Caco-2 (cell line): ENCODE measurements around the gene SCG5. TPM values are rescaled to one million over a fixed set of nuclear protein-coding genes. Genes with fewer than 3 reads are reported as not detected.

Experiments
- BruUV-seq: library from RNA; stranded (reverse); fragments of 400-500 nt; replicated peaks from 2 replicates; lab custom pipeline; 2021; lab: Mats Ljungman, UMichigan
- CTCF ChIA-PET: fragments of 300-600 bp; sonication (Branson Sonifier 250); formaldehyde crosslinking; loops from one replicate; lab custom pipeline; 2022; ENCODE audit warnings: antibody characterized with exemption; lab: Charles Lee
- POLR2A ChIA-PET: fragments of 300-600 bp; sonication (Branson Sonifier 250); formaldehyde crosslinking; loops from one replicate; lab custom pipeline; 2022; ENCODE audit warnings: antibody characterized with exemption; lab: Charles Lee
- DNase-seq, 2 experiments: peaks; one replicate each; pipeline versions ENCODE4 v3.0.0 to v3.0.0-alpha.2; 2020 to 2022
- H3K27me3 ChIP-seq: replicated peaks from 2 replicates; pipeline ENCODE4 v1.6.0; 2011; ENCODE audit warnings: low read length; ENCODE audit not compliant: control insufficient read depth, insufficient read depth
- H3K36me3 ChIP-seq: 2 replicates; pipeline ENCODE4 v1.5.1; 2011; ENCODE audit warnings: low read length; ENCODE audit not compliant: control insufficient read depth, insufficient read depth
- H3K4me1 ChIP-seq: fragments of 250-450 bp; sonication (Bioruptor Pico); 2 replicates; pipeline ENCODE4 v1.5.1; 2020; ENCODE audit warnings: mild to moderate bottlenecking
- H3K4me3 ChIP-seq: 2 replicates; pipeline ENCODE4 v1.5.1; 2011; ENCODE audit warnings: low read depth, mild to moderate bottlenecking, control low read depth, low read length
- H3K9me3 ChIP-seq: fragments of 250-450 bp; sonication (Bioruptor Pico); 2 replicates; pipeline ENCODE4 v1.5.1; 2020; ENCODE audit warnings: mild to moderate bottlenecking, moderate library complexity
- H3K27ac Mint-ChIP-seq: one replicate; pipeline ENCODE4 v1.8.0; 2022; ENCODE audit warnings: mixed read lengths; ENCODE audit not compliant: unreplicated experiment
- H3K27me3 Mint-ChIP-seq: one replicate; pipeline ENCODE4 v1.8.0; 2022; ENCODE audit warnings: mixed read lengths; ENCODE audit not compliant: insufficient read depth, unreplicated experiment
- H3K36me3 Mint-ChIP-seq: one replicate; pipeline ENCODE4 v1.8.0; 2022; ENCODE audit warnings: mild to moderate bottlenecking, mixed read lengths; ENCODE audit not compliant: insufficient read depth, unreplicated experiment
- H3K4me1 Mint-ChIP-seq: one replicate; pipeline ENCODE4 v1.8.0; 2022; ENCODE audit warnings: low read depth, mixed read lengths; ENCODE audit not compliant: unreplicated experiment
- H3K4me3 Mint-ChIP-seq: one replicate; pipeline ENCODE4 v1.8.0; 2022; ENCODE audit warnings: mild to moderate bottlenecking, moderate library complexity, mixed read lengths; ENCODE audit not compliant: unreplicated experiment
- H3K9me3 Mint-ChIP-seq: one replicate; pipeline ENCODE4 v1.8.0; 2022; ENCODE audit warnings: mixed read lengths; ENCODE audit not compliant: unreplicated experiment
- CTCF ChIP-seq, 2 experiments: fragments of 200-600 bp in 1 of 2; IDR thresholded peaks; 1 replicate in 1 of 2; 2 replicates in 1 of 2; pipeline versions ENCODE4 v1.5.1 to v1.8.0; 2011 to 2022; ENCODE audit warnings: antibody characterized with exemption in 1 of 2, control low read depth in 1 of 2, inconsistent platforms in 1 of 2, low read depth in 1 of 2, low read length in 1 of 2, mild to moderate bottlenecking in 1 of 2, moderate library complexity in 1 of 2; ENCODE audit not compliant: insufficient read depth in 1 of 2, severe bottlenecking in 1 of 2, unreplicated experiment in 1 of 2
- intact Hi-C: fragments of 100-400 bp; cut with micrococcal nuclease; formaldehyde crosslinking; loops from one replicate; pipeline ENCODE4 v1.10.0; 2022; ENCODE audit not compliant: unreplicated experiment
- total RNA-seq: library from RNA; stranded (reverse); gene quantifications from 2 replicates; pipeline ENCODE4 v1.2.3, GENCODE V29; 2022

SCG5 gene
- total RNA-seq, 1 experiment from 2014 or later: 1.5 TPM

- no peak for DNase-seq
- POLR2A ChIA-PET: no interaction called here
- no peak for TF ChIP-seq CTCF (IDR thresholded peaks at IDR 0.05; ENCODE audit: insufficient read depth in 1 of 2, low read depth in 1 of 2, low read length in 1 of 2, severe bottlenecking in 1 of 2, unreplicated experiment in 1 of 2)
- Mint-ChIP-seq H3K36me3 (peaks cover 3% of the 10 kb centered on the region), H3K27ac (no peak overlapping the region), H3K4me3 (no peak overlapping the region), H3K4me1 (no peaks in the 10 kb centered on the region), H3K27me3 (no peaks in the 10 kb centered on the region), H3K9me3 (no peaks in the 10 kb centered on the region)
- no TSS peak for BruUV-seq
- H3K4me3 ChIP-seq: no peak overlapping the region
- H3K27me3 ChIP-seq: no peaks in the 10 kb centered on the region
- no peaks in the 10 kb centered on the region for H3K4me1 ChIP-seq
- no peaks in the 10 kb centered on the region for H3K9me3 ChIP-seq
- CTCF ChIA-PET: no interaction called here
- H3K36me3 ChIP-seq: no peaks in the 10 kb centered on the region
- intact Hi-C loops: no loop called here
Measured at GRCh38 chr15:32683906-32684584, 42.5 kb downstream of the SCG5 start.

- no peaks in the 10 kb centered on the region for H3K27me3 ChIP-seq
- H3K27ac Mint-ChIP-seq: no peak overlapping the region
- ChIA-PET POLR2A (no interaction called here), CTCF (no interaction called here)
- no peaks in the 10 kb centered on the region for H3K27me3 Mint-ChIP-seq
- TF ChIP-seq CTCF (IDR thresholded peaks at IDR 0.05; ENCODE audit: insufficient read depth in 1 of 2, low read depth in 1 of 2, low read length in 1 of 2, severe bottlenecking in 1 of 2, unreplicated experiment in 1 of 2): no peak
- intact Hi-C loops: no loop called here
- no peaks in the 10 kb centered on the region for H3K36me3 Mint-ChIP-seq
- no peaks in the 10 kb centered on the region for H3K9me3 Mint-ChIP-seq
- DNase-seq: no peak
- H3K4me1 ChIP-seq: no peaks in the 10 kb centered on the region
- no peaks in the 10 kb centered on the region for H3K36me3 ChIP-seq
- no TSS peak for BruUV-seq
- no peaks in the 10 kb centered on the region for H3K9me3 ChIP-seq
- H3K4me3 Mint-ChIP-seq: no peak overlapping the region
- no peaks in the 10 kb centered on the region for H3K4me1 Mint-ChIP-seq
- no peak overlapping the region for H3K4me3 ChIP-seq
Measured at GRCh38 chr15:32685576-32685975, 44.1 kb downstream of the SCG5 start.

- CTCF ChIA-PET: no interaction called here
Measured at GRCh38 chr15:32687556-32687955, 46.0 kb downstream of the SCG5 start.

More at GRCh38 chr15:32687556-32687955, 46.0 kb downstream of the SCG5 start:
- no peaks in the 10 kb centered on the region for H3K9me3 Mint-ChIP-seq
- no peaks in the 10 kb centered on the region for H3K36me3 Mint-ChIP-seq
- no peak for TF ChIP-seq CTCF (IDR thresholded peaks at IDR 0.05; ENCODE audit: insufficient read depth in 1 of 2, low read depth in 1 of 2, low read length in 1 of 2, severe bottlenecking in 1 of 2, unreplicated experiment in 1 of 2)
- Histone ChIP-seq H3K9me3 (no peaks in the 10 kb centered on the region), H3K4me1 (no peaks in the 10 kb centered on the region), H3K36me3 (no peaks in the 10 kb centered on the region), H3K27me3 (no peaks in the 10 kb centered on the region), H3K4me3 (no peak overlapping the region)
- no peak for DNase-seq
- intact Hi-C loops: no loop called here
- POLR2A ChIA-PET: no interaction called here
- no TSS peak for BruUV-seq
- no peak overlapping the region for H3K4me3 Mint-ChIP-seq
- H3K27me3 Mint-ChIP-seq: no peaks in the 10 kb centered on the region
- H3K27ac Mint-ChIP-seq: no peak overlapping the region
- H3K4me1 Mint-ChIP-seq: no peaks in the 10 kb centered on the region
